IPS DF 4.7 (cell line): ENCODE data around the gene NTM.

Experiments used
- DNase-seq: peaks from one replicate; pipeline ENCODE4 v3.0.0-alpha.2; 2013; ENCODE audit warnings: low spot score; ENCODE audit errors: extremely low read depth

The NTM gene

DNA sequence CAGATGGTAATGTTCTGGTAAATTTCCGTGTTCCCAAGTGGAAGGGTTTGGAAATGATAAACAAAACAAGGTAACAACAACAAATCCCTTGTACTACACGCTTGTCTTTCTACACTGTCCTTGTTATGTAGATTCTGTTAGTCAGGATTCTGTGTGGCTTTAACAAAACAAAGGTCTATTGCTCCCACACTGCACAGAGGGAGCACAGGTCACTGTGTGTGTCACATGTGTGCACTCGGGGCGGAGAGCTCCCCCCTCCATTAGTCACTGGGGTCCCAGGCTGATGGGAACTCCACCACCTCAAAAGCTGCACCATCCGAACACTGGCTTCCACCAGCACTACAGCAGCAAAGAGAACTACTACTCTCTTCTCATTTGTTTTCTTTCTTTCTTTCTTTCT is 227.9 kb downstream of the NTM start:
- DNase-seq, result no peak

DNA sequence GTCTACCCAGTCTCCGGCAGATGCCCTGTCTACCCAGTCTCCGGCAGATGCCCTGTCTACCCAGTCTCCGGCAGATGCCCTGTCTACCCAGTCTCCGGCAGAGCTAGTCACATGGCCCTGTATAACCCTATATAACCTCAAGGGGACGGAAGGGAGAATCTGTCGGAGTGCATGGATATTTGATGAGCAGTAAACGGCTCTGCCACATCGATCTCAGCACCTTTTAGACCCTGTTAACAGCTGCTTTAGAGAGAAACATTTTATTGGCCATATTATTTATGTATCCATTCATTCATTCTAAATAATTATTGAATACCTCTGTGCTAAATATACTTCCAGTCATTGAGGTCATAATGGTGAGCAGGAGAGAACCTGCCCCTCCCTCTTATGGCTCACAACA is 228.9 kb downstream of the NTM start:
- DNase-seq, result no peak

DNA sequence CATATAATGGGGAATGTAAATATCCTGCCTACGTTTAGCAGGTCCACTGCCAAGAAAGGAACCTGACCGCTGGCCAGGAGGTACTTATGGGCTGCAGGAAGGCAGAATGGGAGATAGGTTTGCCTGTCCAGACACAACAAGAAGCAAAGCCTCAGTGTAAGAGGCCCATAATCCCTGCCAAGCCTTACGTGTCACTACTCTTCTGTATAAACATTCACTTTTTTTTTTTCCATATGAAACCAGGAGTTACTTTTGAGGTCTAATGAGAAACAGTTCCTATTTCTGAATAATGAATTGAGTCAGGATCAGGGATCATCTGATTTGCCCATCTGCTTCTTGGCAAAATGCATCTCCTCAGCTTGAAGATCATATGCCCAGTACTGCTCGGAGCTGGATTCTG is 230.2 kb downstream of the NTM start:
- DNase-seq, result no peak

DNA sequence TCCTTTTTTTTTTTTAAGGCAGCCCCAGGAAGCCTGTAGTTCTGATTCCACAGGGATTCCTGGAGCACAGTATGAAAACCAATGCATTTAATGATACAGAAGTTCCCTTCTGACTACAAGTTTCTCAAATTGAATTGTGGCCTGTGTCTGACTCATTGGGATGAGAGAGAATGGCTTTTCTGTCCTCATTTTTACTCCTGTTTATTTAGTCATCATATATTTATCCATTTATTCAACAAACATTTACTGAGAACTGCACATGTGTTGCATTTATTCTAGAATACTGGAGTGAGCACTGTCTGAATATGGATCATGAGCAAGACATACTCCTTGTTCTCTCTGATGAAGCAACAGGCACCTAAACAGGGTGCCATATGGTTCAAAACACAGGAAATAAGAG is 231.2 kb downstream of the NTM start:
- no peak for DNase-seq

DNA sequence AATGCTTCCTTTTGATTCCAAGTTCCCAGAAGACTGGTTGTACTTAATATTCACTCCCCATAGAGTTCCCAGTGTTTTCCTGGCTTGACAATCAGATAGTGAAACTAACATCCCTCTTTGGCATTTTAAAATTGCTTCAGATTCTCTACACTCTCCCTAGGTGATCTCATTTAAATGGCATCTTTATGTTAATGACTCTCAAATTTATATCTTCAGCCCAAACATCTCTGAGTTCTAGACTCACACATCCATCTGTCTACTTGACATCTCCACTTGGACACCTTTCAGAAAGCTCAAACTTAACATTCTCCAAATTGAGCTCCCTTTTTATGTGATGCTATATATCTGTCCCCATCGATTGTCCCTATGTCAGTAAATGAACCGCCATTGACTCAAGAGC is 232.0 kb downstream of the NTM start:
- no peak for DNase-seq

DNA sequence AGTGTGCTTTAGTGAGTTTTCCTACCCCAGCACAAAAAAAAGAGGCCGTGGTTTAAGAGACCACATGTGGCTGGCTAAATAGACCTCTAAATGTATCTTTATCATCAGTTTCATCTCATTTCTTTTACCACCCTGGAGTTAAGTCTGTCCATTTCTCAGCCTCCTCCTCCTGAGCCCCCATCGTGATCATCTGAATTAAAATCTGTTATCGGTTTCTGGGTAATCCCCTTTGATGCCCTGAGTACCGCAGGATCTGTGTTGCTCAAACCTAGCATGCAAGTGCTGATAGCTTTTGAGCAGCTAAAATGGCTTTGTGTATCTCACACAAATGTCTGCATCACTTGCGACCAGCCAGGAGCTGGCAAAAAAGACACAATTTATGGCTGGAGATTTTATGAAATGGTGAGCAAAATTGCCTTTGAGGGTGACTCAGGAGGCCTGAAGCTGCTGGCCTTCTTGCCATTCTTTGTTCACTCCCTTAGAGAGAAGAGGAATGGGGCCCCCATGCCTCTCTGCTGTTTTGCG is 236.5 kb downstream of the NTM start:
- DNase-seq, result no peak

DNA sequence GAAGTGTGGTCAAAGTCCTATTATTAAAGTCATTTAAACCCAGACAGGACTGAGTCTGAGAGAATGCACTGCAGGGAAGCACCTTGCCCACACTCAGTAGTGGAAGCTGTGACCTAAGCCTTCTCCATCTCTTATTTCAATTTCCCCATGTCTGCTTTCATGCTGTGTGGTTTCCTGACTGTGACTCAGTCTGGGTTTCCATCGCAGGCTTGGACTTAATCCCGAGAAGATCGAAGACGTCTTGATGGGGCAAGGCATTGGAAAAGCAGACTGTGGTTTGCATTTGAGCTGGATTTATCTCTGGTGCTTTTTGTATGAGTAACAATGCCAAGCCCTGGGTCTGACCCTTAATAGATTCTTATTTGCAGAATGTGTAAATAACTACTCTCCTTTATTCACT is 238.9 kb downstream of the NTM start:
- no peak for DNase-seq

DNA sequence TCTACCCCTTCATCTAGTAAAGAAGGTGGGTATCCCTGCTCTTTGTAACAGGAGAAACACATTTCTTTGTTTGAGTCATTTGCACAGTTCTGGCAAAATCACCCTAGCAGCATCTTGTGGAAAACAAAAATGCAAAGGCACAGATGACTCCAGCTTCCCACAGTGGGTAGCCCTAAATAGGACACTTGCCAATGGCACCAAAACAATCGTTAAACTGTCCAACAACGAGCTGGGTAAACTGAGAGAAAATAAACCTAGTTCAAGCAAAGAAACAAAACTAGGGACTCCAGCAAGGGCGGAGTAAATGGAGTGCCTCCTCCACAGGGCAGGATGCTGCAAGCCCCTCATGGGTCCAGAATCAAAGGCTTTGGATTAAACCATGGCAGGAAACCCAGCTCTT is 239.5 kb downstream of the NTM start:
- DNase-seq, result no peak

DNA sequence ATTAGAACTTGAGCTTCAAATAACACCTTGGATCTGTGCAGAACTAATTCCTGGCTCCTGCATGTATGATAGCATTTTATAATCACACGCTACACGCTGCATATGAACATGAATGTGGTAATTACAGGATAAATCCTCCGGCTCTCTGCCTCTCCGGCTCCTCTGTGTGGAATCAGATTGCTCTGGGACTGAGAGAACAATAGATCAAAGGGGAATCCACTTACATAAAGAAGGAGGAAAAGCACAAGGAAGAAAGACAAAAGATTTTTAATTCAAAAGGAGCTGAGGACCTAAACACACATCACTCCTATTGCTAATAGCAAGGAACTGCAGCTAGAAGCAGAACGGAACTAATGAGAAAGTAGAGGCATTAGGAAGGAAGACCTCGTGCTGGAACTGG is 240.9 kb downstream of the NTM start:
- no peak for DNase-seq

DNA sequence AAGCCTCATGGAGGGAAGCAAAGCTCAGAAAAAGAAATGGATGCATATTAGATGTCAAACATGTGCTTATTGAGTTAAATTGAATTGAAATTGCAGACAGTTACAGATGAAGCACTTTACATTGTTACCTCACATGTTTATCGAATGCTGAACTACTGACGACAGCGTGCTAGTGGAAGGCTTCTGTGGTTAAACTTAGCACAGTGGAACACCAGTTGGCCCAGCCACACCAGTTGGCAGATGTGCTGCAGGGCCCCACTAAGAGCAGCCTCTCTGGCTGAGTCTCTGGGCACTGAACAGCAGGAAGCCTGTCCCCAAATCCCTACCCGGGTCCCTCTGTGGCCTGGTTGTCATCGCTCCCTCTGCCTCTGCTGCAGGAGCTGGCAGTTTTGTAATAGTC is 242.1 kb downstream of the NTM start:
- DNase-seq, result no peak

DNA sequence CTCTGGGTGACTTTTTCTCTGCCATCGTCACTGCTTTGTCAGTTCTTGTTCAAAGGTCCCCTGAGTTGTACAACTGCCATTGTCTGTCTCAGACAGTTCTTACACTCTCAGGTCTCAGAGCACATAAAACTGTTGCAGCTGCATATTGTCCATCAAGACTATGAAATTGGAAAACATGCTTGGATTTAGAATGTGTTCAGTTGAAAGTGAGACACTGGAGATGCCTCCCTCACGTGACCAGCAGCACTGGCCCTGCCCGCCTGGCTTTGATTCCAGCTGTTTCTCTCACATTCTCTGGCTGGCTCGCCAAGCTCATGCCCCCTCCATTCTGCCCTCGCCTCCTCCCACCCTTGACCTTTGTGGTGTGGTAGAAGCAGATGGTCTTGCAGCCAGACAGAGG is 244.2 kb downstream of the NTM start:
- DNase-seq, result no peak

DNA sequence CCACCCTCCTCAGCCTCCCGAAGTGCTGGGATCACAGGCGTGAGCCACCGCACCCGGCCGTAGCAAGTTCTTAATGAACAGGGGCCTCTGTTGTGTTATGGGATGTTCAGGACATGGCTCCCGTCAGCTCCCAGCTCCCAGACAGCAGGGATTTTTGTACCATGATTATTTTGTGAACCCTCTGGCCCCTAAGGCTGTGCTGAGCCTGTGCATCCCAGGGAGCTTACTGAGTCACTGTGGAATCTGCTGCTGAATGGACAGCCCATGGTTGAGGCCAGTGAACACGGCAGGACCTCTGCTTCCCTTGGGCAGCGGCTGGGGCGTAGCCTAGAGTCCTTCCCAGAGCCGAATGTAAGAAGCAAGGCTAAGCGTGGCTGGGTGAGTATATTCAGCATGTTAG is 245.2 kb downstream of the NTM start:
- DNase-seq, result no peak

DNA sequence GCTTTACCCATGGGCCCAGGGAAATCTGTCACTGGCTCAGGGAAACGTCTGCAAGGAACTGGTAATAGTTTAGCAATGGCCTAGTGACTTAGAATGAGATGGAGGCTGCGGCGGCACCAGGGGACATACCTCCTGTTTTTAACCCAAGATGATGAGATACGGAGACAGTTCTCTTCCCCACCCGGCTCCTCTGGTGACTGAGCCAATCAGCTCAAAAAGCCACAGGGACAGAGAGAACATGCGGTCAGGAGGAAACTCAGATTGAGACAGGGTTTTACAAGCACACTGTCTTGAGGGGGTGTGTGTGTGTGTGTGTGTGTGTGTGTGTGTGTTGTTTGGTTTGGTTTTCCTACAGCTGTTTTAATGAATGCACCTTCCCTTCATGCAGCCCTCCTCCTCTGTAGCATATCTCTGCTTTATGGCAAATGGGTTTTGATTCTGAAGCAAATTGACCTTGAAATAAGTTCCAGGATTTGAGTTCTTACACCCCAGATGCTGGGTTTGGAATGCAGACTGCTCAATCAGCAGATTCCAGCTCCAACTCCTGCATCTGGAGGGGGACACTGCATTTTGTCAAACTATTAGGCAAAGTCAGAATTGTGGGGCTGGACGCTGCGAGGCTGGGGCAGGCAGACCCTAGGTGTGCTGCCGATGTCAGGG is 246.2 kb downstream of the NTM start:
- no peak for DNase-seq

DNA sequence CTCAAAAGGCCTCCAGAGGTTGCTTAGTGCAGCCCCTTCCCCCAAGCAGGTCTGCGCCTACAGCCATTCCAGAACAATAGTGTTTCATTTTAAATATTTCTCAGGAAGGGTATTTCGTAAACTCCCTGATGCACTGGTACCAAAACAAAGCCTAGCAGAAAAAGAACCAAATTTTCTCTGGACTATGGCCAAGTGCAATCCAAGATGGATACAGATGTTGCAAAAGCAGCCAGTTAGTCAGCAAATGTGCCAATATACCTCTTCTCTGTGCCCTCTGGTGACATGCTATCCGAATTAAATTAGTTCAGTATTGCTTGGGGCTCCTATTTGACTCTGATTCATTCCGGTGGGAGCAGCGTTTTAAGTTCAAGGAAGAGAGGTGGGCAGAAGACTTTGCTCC is 247.8 kb downstream of the NTM start:
- DNase-seq, result no peak

DNA sequence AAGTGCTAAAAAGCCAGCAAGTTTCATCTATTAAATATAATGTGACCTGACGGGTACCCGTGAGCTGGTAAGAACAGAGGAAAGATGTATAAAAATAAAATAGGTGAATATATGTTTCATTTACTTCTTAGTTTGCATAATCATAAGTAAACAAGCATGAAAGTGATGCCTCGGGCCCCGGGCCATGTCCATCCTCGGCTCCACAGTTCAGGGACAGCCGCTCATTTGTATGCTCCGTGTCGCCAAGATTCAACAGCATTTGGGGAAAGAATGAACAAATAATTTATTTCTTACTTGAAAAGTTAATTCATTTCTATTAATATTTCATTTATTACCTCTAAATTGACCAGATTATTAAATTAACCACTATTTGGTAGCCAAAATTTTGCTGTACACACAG is 251.8 kb downstream of the NTM start:
- no peak for DNase-seq

DNA sequence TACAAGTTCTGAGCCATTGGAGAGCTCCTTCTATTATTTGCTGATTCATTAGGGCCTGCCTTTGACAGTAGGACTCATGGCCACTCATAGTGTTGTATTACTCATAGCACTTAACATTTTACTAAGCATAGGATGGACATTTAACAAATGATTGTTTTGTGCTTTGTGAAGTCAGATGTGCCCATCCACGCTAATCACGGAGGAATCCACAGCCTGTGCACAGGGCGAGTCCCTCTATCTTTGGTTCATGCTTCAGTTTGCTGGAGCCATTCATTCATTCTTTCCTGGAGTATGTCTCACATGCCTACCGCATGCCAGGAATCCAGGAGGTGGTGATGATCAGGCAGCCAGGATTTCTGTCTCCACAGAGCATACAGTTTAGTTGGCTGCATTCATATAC is 254.1 kb downstream of the NTM start:
- DNase-seq, result no peak

DNA sequence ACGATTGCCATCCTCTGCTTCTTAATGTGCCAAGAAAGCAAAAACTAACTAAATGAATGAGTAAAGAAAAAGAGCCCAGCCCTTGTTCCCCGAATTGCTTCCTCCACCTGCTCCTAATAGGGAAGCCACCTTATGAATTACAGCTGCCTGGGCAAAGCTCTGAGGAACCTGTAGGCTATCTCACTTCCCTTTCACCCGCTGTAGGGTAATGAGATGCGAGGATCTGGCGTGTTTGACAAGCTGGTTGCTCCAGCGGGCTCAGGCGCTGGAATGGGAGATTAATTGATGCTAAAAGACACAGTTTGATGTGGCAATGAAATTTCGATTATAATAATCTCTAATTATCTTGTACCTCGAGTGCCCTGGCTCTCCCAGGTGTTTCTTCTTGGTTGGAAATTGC is 256.4 kb downstream of the NTM start:
- DNase-seq, result no peak

DNA sequence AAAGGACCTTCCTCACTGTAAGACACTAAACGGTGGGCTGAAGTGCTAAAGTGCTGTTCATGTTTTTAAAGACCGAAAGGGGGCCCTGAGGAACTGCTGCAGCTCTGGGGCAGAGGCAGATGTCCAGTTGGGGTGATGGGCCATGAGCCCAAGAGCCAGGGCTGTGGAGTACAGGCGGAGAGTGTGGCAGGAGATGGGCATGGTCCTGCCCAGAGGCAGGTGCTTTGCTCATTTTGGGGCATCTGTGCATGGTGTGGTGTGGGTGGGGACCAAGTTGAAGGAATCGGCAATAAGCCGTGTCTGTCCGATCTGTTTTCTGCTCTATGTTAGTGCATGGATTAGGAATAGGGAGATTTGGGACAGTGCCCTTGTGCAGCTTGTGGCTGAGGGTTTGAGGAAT is 258.3 kb downstream of the NTM start:
- DNase-seq, result no peak

DNA sequence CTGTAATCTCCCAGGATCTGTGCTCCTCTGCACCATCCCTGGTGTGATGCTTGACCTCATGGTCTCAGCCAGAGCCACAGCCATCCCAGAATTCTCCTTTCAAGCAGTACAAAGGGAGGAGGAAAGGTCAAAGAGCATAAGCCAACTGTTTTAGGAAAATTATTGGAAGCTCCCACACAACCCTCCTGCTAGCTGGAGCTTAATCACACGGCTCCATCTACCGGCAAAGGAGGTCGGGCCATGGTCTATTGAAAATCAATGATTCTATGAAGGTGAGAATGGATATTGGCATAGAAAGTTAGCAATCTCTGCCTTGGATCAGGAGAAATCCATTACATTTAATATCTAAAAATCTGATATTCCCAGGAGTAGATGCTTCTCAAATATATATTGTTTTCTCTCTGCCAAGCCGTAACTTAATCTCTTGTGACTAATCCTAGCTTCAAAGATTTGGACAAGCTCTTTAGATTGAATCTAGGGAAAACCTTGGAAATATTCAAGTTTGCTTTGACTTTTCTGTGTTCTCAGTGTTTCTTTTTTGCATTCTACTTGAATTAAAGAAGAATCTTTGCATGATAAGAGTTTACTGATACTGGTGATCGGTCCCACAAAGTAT is 259.6 kb downstream of the NTM start:
- DNase-seq, result no peak

DNA sequence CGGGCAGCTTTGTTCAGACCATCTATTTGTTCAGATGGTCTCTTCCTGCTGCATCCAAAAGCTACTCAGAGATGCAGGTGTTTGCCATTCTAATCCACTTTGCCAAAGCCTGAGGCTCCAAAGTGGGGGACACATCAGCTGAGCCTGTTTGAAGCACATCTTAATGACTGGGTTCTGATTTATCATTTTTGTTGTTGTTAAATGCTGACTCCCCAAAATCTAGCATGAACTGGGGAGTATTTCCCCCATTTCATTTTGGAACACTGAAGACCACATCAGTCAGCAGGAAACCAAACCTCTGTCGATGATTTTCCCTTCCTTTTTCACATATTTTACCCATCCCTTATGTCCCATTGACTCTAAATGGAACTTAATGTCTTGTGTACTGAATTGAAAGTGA is 262.6 kb downstream of the NTM start:
- no peak for DNase-seq

DNA sequence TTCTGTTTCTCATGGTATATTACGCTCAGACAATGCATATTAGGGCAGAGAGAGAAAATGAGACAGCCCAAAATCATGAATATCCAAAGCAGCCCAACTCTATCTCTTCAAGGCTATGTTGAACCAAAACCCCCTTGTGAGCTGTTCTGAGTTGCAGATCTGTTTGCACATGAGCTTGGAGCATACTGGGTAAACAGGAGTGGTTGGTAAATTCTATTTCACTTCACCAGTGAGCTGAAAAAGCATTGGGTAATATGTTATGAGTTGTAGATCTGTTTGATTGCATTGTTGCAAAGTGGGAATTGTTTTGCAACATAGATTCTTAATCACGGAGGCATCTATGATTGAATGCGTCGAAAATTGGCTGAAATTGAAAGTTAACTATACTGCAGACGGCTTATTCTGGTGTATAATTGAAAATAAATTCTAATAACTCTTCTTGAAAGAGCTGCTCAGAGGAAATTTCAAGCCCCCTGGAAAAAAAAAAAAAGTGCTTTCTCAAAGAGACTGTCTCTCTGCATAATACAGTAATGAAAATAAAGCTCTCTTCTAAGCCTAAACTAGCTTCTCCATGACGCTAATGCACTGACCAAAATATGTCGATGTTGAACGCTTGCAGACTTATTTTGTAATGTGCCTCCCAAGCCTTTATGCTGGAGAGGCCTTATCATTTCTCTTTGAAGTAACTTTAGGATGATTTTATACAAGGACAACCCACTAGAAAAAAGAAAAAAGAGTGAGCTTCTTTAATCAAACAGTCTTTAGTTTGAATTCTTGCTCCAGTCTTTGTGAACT is 263.7 kb downstream of the NTM start:
- no peak for DNase-seq

DNA sequence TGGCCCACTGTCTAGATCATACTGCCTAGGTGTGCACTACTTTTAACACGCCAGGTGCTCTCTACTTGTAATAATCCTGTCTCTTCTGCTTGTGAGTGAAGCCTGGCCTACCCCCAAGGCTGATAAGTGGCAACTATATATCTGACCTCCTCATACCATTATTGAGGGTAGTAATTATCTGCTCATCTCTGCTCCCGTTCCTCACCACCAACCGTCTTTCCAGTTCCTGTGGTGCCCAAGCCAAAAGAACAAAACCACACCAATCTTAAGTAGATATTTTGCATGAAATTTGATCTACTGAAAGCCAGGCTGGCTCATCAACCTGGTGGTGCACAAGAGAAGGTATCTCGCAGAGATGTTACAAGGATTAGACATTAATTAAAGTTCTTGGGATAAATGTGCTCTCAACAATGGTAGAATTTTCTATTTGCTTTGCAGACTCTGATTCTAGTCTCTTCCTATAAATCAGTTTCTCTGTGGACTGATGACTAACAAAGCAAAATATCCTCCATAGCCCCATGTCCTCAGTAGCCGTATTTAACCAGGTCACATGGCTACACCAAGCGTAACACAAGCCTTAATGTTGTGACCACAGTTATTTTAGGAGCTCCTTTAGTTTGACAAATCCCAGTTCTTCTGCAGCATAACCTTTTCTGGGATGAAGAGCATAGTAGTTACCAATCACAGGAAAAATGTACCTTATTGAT is 267.2 kb downstream of the NTM start:
- no peak for DNase-seq
